Heart right ventricle (tissue), 16 donors: ENCODE data around the gene SCARB1. TPM values are rescaled to one million over a fixed set of nuclear protein-coding genes. Genes with fewer than 3 reads are reported as not detected.

ENCODE experiments used
- ATAC-seq, 8 donors: fragments of 200-7000 bp; cut with Tn5 transposase; one replicate each; pipeline ENCODE4 v1.9.1; 2020; ENCODE audit warnings: mild to moderate bottlenecking in 8 of 8, moderate library complexity in 8 of 8, moderate number of reproducible peaks in 1 of 8
- DNase-seq, 2 donors: peaks; one replicate each; pipeline ENCODE4 v3.0.0-alpha.2; 2020
- H3K27ac ChIP-seq, 10 donors: fragments of 200-600 bp; sonication (generic) in 2 of 10; one replicate each; pipeline versions ENCODE4 v1.5.0 to v1.8.0; 2020 to 2022; ENCODE audit warnings: mild to moderate bottlenecking in 3 of 10
- H3K27me3 ChIP-seq, 7 donors: fragments of 200-600 bp; one replicate each; pipeline ENCODE4 v1.8.0; 2021 to 2022; ENCODE audit warnings: mild to moderate bottlenecking in 2 of 7
- H3K36me3 ChIP-seq, 9 donors: fragments of 200-600 bp; sonication (generic) in 1 of 9; one replicate each; pipeline versions ENCODE4 v1.5.0 to v1.8.0; 2020 to 2022; ENCODE audit warnings: mild to moderate bottlenecking in 2 of 9
- H3K4me1 ChIP-seq, 9 donors: fragments of 200-600 bp; sonication (generic) in 1 of 9; one replicate each; pipeline versions ENCODE4 v1.5.0 to v1.8.0; 2020 to 2022; ENCODE audit warnings: mild to moderate bottlenecking in 4 of 9
- H3K4me3 ChIP-seq, 10 donors: fragments of 200-600 bp; sonication (generic) in 2 of 10; one replicate each; pipeline versions ENCODE4 v1.5.0 to v1.8.0; 2020 to 2022; ENCODE audit warnings: mild to moderate bottlenecking in 7 of 10, moderate library complexity in 2 of 10
- H3K9me3 ChIP-seq, 11 donors: fragments of 200-600 bp in 10 of 11; sonication (generic) in 2 of 11; one replicate each; pipeline versions ENCODE4 v1.5.0 to v1.8.0; 2013 to 2022; ENCODE audit warnings: mild to moderate bottlenecking in 2 of 11, control low read depth in 1 of 11, moderate library complexity in 1 of 11
- CTCF ChIP-seq, 9 donors: fragments of 200-600 bp; sonication (generic) in 2 of 9; IDR thresholded peaks; one replicate each; pipeline versions ENCODE4 v1.5.0 to v1.8.0; 2021 to 2022; ENCODE audit warnings: antibody characterized with exemption in 9 of 9, mild to moderate bottlenecking in 5 of 9, moderate library complexity in 1 of 9
- WGBS, 2 donors: extraction: QIAGEN DNeasy Blood & Tissue Kit; methylation state at CpG; one replicate each; pipeline ENCODE4 v1.1.7; 2013; ENCODE audit warnings: inconsistent platforms in 1 of 2; 5-methylcytosine and 5-hydroxymethylcytosine counted together
- intact Hi-C, 10 donors: fragments of 100-400 bp; cut with DNase I; formaldehyde crosslinking; loops; one replicate each; pipeline versions ENCODE4 v1.11.1 to v1.14.2; 2022
- polyA plus RNA-seq, 2 donors: library from polyadenylated mRNA; stranded (reverse); fragments of 200-250 nt; gene quantifications; one replicate each; pipeline ENCODE4 v1.2.3, GENCODE V29; 2013
- total RNA-seq, 10 donors: library from RNA; stranded (reverse); fragmentation: NEBNext Ultra II Directional in 3 of 10; extraction: Animal tissue kit (Norgen Biotek cat#: 25700) in 3 of 10; gene quantifications; one replicate each; pipeline versions ENCODE4 v1.2.1 to v1.2.4, GENCODE V29; 2021 to 2023
- donor health status: Arrhythmogenic right ventricular cardiomyopathy.
- donor health status: ischemic (EF 13 %, LVEDD 7.1; RV severe dilation, severe dysfunction).
- donor health status: healthy with polysubstance abuse.
- donor health status: DM: no; HTN: yes; CAD: no.
- donor health status: DM: no; HTN: no; CAD: no.
- donor health status: ischemic (EF 25% LVEDD 6.9; RV normal size, moderate dysfunction).
- donor health status: ischemic (EF 25% LVEDD 5.7; RV mildly dilated, moderate dysfunction).
- donor health status: healthy.
- donor health status: DM: yes; HTN: yes; CAD: no.
- donor health status: Ischemic cardiomyopathy.
- donor health status: ischemic (EF 35%, LVEDD 5.7; RV mildly dilated, moderate dysfunction).
- donor health status: nonischemic (EF 11% LVEDD 7.7; RV severe dilation, severe dysfunction).
- donor health status: DM: yes; HTN: yes; CAD: no.
- donor health status: PGD.
- donor health status: ischemic (EF 29% LVEDD 5.4; RV normal size, mild dysfunction).
- donor health status: nonischemic (EF 23%, LVEDD 6.1; RV moderate dilation, normal function).

The SCARB1 gene
- total and polyA plus RNA-seq, 12 donors = 7.7 to 19.9 (median 11.5) TPM

- no peak overlapping the region for H3K27ac ChIP-seq
- H3K9me3 ChIP-seq = no peaks in the 10 kb centered on the region
- no peak for TF ChIP-seq CTCF (IDR thresholded peaks at IDR 0.05)
- no peaks in the 10 kb centered on the region for H3K27me3 ChIP-seq
- no peak overlapping the region for H3K4me3 ChIP-seq
- peaks cover 0 to 19% (median 0%) of the 10 kb centered on the region in 9 donors for H3K4me1 ChIP-seq
- ATAC-seq (no peak), DNase-seq (no peak)
- 86 to 88% methylated on average over 4 of the region's 4 CpGs for WGBS, 2 donors
- H3K36me3 ChIP-seq = no peaks in the 10 kb centered on the region
- intact Hi-C loops = no loop called here
These were observed 7.6 kb upstream of the SCARB1 start for GRCh38 chr12:124871297-124871696.

GRCh38 chr12:124870515-124870914 is 6.9 kb upstream of the SCARB1 start:
- WGBS, 2 donors = 98% methylated on average over 4 of the region's 4 CpGs
- intact Hi-C loops = no loop called here

DNA sequence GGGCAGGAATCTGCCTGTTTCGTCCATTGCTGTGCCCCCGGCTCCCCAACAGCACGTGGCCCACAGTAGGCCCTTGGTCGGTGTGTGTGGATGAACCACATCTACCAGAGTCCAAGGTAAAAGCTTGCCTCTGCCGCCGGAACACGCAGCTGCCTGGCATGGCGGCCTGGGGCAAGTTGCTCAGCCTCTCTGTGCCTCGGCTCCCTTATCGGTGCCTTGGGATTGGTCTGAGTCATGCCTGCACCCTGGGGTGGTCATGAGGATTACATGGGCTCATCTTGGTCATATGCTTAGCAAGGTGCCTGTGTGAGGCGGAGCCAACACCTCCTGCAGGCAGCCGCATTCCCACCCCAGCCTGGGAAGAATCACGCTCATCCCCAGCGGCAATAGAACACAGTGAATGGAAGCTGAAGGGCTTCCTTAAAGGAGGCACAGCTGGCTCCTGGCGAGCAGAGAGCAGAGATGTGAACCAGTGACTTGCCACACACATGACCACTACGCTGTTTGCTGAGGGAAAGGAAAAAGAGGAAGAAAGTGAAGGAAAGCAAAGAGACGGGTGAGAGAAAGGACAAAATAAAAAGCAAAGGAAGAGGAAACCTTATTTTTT is 5.5 kb upstream of the SCARB1 start:
- Histone ChIP-seq H3K36me3 (no peaks in the 10 kb centered on the region), H3K27me3 (no peaks in the 10 kb centered on the region), H3K27ac (peak overlapping the region in 8 of 10 donors; percentile 23 to 84 (median 46)), H3K9me3 (no peaks in the 10 kb centered on the region), H3K4me1 (peaks cover 0 to 18% (median 2%) of the 10 kb centered on the region in 9 donors), H3K4me3 (peak overlapping the region in 2 of 10 donors; percentile 5 to 32)
- intact Hi-C loops = loop anchor here in 1 of 10 donors (5.0 kb wide), 1 partner anchor 38 kb away; no protein-coding TSS in a partner anchor
- WGBS, 2 donors = 63 to 70% methylated on average over 17 of the region's 17 CpGs
- ATAC-seq (peak in 7 of 8 donors; percentile 48 to 63 (median 57)), DNase-seq (no peak)
- TF ChIP-seq CTCF (IDR thresholded peaks at IDR 0.05) = no peak

More at GRCh38 chr12:124870515-124870914, 6.9 kb upstream of the SCARB1 start:
- H3K27me3 ChIP-seq = no peaks in the 10 kb centered on the region
- H3K4me3 ChIP-seq = no peak overlapping the region
- DNase-seq = no peak
- TF ChIP-seq CTCF (IDR thresholded peaks at IDR 0.05) = no peak
- no peak overlapping the region for H3K27ac ChIP-seq
- H3K36me3 ChIP-seq = no peaks in the 10 kb centered on the region
- no peak for ATAC-seq
- no peaks in the 10 kb centered on the region for H3K9me3 ChIP-seq
- H3K4me1 ChIP-seq = peaks cover 0 to 19% (median 0%) of the 10 kb centered on the region in 9 donors

GRCh38 chr12:124868252-124869058 is 4.8 kb upstream of the SCARB1 start:
- intact Hi-C loops = loop anchor here in 1 of 10 donors (5.0 kb wide), 1 partner anchor 39 kb away; no protein-coding TSS in a partner anchor
- Histone ChIP-seq H3K27ac (peak overlapping the region in 8 of 10 donors; percentile 23 to 84 (median 46)), H3K4me3 (peak overlapping the region in 2 of 10 donors; percentile 5 to 32), H3K36me3 (no peaks in the 10 kb centered on the region), H3K27me3 (no peaks in the 10 kb centered on the region), H3K4me1 (peaks cover 0 to 21% (median 3%) of the 10 kb centered on the region in 9 donors), H3K9me3 (no peaks in the 10 kb centered on the region)
- 67 to 72% methylated on average over 11 of the region's 11 CpGs for WGBS, 2 donors
- no peak for TF ChIP-seq CTCF (IDR thresholded peaks at IDR 0.05)
- DNase-seq (no peak), ATAC-seq (peak in 2 of 8 donors; percentile 5 to 24)
